NCI-H1092 (cell line): Measurements from ENCODE around the gene TSR2.

Experiments
- DNase-seq: peaks from one replicate; lab custom pipeline; 2025; lab: John Stamatoyannopoulos, UW

The TSR2 gene, protein sequence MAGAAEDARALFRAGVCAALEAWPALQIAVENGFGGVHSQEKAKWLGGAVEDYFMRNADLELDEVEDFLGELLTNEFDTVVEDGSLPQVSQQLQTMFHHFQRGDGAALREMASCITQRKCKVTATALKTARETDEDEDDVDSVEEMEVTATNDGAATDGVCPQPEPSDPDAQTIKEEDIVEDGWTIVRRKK

GRCh38 chrX:54439960-54440871 lies at the start of gene TSR2:
TSS of gene TSR2 (plus strand) at chrX:54440404. CDS start at chrX:54440422, 18 bp downstream.
- DNase-seq: peak; percentile 85

DNA sequence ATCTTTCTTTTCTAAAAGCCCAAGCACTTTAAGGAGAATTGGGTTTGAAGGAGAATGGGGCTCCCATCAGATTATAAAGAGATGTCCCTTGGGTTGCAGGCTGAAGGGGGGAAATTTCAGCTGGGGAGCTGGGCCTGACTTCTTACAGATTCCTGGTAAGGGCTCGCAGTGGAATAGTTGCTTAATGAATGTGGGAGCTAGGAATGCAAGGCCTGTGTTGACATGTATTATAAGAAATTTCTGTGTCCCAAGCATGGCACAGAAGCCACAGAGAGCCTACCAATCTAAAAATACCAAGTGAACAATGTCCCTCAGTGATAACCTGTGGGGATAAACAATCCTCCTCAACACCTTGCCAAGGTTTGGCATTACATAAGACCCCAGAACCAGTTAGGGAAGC lies 43.1 kb upstream of the TSR2 start:
- no peak for DNase-seq

GRCh38 chrX:54407266-54407665 lies 32.9 kb upstream of the TSR2 start:
- no peak for DNase-seq

DNA sequence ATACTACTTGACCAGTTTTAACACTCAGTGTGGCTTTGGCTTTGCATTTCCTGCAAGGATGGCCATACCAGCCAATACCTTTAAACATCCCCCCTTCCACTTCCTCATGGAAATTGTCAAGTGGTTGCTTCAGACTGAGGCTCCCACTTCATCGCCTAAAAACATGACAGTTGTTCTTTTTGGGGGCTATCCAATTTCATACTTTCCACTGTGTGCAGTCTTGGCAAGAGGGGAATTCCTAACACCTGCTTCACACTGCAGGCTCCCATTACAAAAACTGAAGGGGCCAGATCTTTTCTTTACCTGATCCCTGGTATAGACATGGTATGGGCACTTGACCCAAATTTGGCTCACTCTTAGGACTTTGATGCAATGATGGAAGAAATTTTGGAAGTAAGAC lies 28.5 kb upstream of the TSR2 start:
- peak; percentile 23 for DNase-seq

GRCh38 chrX:54413753-54414152 lies 26.5 kb upstream of the TSR2 start:
- no peak for DNase-seq

DNA sequence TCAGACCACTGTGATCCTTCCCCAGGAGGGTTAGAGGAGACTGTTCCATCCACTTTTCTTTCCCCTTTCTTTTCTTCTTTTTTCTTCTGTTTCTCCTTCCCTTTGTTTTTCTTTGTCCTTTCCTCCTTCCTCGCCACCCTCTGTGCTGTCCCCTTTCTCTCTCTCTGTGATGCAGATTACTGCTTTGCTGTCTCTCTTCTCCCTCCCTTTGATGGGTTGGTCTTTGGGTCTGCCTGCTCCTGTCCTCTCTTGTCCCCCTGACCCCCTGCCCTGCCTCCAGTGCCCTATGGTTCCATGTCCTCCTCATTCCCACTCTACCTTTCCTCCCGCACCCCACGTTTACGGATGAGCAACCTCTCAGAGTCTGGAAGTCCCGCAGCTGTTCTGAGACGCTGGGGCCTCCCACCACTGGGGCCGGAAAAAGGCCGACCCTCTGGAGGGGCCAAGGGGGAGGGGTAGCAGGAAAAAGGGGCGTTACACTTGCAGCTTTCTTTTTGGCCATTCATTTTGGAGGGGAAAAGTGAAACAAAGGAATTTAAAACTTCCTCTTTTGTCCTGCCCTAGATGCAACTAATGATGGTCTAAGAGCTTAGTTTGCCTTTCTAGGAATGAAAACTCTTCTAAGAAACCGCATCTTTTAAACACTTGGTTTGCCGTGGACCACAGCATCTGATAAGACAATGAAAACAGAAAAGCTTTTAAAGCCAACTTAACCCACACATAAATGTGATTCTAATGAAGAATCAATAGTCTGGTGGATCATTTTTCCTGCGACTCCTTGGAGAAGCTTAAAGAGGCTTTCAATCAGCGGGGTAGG lies 24.5 kb upstream of the TSR2 start:
- DNase-seq: no peak

DNA sequence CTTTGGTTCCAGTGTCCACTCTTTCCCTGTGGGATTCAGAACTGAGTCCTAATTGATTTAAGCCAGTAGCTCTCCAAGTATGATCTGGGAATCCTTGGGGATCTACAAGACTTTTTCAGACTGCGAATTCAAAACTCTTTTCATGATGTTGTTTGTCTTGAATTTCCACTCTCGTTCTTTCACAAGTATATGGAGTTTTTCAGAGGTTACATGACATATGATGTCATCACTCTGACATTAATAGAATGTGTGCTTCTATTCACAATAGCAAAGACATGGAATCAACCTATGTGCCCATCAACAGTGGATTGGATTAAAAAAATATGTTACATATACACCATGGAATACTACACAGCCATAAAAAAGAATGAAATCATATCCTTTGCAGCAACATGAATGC lies 23.2 kb upstream of the TSR2 start:
- DNase-seq: no peak

- DNase-seq: no peak
Measured at GRCh38 chrX:54419559-54420302, 20.5 kb upstream of the TSR2 start.

- no peak for DNase-seq
Measured at GRCh38 chrX:54422168-54422567, 18.0 kb upstream of the TSR2 start.

DNA sequence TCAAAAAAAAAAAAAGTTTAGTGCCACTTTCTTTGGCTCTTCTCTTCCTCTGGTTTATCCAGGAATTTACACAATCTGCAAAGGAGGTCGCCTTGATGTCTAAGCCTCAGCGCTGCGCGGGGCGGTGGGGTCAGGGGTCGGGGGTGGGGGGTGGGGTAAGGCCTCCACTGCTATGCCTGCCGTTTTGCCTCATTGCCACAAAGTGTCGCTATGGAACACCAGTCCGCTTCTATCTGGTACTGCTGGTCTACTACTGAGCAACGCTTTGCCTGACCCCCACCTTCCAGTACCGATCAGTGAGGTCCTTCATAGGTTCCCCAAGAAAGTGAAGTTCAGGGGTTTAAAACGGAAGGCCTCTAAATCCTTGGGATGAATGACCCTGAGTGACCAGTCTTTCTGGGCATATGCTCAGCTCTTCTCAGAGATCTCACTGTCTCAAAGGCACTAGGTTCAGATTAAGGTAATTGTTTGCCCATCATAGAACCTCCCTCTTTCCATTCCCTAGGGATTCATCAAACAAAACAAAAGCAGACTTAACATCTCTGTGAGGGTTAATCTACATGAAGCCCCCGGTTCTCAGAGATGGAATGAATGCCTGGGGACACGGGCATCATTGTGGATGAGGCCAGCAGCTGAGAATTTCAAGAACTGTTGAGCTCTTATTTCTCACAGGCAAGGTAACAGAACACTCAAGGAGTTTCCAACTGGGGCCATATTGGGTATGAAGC lies 16.9 kb upstream of the TSR2 start:
- DNase-seq: no peak

DNA sequence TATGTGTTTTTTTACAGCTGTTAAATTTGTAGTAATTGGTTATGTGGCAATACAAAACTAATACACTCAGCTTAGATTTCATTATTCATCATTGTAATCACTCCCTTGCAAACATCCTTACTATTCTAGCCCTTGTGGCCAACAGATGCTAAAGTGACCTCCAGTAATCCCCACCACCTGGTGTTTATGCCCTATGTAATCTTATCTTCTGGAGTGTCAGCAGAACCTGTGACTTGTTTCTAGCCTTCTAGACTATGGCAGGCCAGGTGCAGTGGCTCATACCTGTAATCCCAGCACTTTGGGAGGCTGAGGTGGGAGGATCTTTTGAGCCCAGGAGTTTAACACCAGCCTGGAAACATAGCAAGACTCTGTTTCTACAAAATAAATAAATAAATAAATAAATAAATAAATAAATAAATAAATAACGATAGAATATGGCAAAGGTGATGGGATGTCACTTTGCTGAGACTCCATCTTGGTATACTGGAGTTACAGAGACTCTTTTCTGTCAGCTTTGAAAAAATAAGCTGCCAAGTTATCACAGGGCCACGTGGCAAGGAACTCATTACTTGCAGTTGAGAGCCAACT lies 12.3 kb upstream of the TSR2 start:
- DNase-seq: no peak

- DNase-seq: no peak
Measured at GRCh38 chrX:54430519-54430918, 9.7 kb upstream of the TSR2 start.

DNA sequence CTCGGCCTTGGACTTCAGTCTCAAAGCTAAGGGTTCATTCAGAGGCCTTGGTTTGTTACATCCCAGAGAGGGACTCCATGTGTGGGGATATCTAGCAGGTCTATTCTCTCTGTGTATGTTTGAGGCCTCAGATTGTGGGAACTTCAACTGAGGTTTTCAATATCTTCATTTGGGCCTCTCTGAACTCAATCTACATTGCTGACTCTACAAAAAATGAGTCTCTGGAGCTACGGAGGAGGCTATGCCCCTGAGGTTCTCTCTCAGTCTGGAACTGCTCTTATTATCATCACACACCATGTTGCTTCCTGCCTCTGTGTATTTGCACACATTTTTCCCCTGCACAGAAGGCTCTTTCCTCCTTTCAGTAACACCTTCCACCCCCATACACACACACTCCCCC lies 5.1 kb upstream of the TSR2 start:
- DNase-seq: no peak

GRCh38 chrX:54442790-54443189 lies 2.6 kb downstream of the TSR2 start:
- no peak for DNase-seq

GRCh38 chrX:54444752-54445151 lies 4.5 kb downstream of the TSR2 start:
- no peak for DNase-seq

DNA sequence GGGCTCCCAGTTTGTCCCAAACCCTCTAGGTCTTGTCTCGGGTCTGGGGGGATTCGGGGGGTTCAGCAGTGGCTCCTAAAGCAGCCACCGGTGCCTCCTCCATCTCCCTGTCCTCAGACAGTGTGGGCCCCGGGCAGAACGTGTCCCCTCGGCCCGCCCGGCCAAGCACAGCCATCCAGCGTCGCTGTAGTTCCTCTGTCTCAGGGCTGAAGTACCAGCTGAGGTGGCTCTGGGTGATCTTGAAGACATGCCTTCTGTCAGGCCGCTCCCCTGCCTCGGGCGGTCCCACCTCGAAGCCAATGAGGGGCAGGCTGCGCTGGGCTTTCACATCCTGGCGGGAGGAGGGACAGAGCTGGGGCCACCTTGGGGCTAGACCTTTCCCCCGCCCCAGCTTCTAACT lies 5.9 kb downstream of the TSR2 start:
- DNase-seq: no peak

- no peak for DNase-seq
Measured at GRCh38 chrX:54447461-54447860, 7.3 kb downstream of the TSR2 start.

- DNase-seq: no peak
Measured at GRCh38 chrX:54449929-54450328, 9.7 kb downstream of the TSR2 start.

DNA sequence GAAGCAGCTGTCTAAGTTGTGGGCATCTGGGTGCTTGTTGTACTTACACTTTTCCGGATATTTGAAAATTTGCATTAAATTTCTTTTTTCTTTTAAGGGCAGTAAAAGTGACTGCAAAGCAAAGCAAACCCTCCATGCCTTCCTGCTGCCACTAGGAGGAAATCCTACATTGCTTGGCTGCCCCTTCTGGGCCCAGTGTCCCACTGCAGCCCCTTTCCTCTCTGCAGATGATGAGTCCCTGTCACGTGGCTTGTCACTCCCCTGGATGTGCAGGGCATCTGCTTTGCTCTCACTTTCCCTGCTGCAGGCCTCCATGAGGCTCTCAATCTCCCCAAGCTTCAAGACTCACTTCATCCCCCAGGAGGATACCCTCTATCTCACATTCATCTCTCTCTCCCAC lies 12.7 kb downstream of the TSR2 start:
- DNase-seq: no peak

GRCh38 chrX:54470054-54470760 lies 30.0 kb downstream of the TSR2 start:
- DNase-seq: no peak
